Inferior parietal cortex (tissue), 1 donor: ENCODE measurements around the gene CLDN15.
"Not testable (repeated sequence)": the region's sequence is repeated elsewhere in the genome, so short reads cannot be mapped to it uniquely, and the experiment has no call there.

Experiments
- DNase-seq: peaks from one replicate; pipeline ENCODE4 v3.0.0-alpha.2; 2016; ENCODE audit errors: extremely low spot score

The CLDN15 gene

GRCh38 chr7:101237206-101238067, at the start of gene CLDN15:
TSS of gene CLDN15 (minus strand) at chr7:101237802. CDS start at chr7:101237581, 221 bp downstream.
- no peak for DNase-seq

GRCh38 chr7:101287032-101287431, 49.4 kb upstream of the CLDN15 start:
- no peak for DNase-seq

DNA sequence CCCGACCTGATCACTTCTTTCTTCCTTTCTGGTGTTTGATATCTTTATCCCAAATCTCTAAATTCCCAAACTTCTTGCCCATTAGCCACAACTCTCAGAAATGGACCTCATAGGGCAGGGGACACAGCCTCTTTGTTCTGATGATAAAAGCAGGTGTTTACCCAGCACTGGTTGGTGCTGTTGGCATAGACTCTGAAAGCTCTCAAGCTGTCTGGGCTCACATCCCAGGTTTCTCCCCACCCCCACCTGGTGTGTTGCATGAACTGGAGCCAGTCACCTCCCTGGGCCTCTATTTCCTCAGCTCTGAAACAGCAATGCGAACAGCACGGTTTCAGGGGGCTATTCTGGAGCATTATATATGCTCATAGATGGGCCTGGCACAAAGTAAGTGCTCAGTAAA, 48.3 kb upstream of the CLDN15 start:
- DNase-seq: not testable (repeated sequence)

GRCh38 chr7:101285171-101285570, 47.6 kb upstream of the CLDN15 start:
- DNase-seq: no peak

GRCh38 chr7:101280912-101281311, 43.3 kb upstream of the CLDN15 start:
- not testable (repeated sequence) for DNase-seq

DNA sequence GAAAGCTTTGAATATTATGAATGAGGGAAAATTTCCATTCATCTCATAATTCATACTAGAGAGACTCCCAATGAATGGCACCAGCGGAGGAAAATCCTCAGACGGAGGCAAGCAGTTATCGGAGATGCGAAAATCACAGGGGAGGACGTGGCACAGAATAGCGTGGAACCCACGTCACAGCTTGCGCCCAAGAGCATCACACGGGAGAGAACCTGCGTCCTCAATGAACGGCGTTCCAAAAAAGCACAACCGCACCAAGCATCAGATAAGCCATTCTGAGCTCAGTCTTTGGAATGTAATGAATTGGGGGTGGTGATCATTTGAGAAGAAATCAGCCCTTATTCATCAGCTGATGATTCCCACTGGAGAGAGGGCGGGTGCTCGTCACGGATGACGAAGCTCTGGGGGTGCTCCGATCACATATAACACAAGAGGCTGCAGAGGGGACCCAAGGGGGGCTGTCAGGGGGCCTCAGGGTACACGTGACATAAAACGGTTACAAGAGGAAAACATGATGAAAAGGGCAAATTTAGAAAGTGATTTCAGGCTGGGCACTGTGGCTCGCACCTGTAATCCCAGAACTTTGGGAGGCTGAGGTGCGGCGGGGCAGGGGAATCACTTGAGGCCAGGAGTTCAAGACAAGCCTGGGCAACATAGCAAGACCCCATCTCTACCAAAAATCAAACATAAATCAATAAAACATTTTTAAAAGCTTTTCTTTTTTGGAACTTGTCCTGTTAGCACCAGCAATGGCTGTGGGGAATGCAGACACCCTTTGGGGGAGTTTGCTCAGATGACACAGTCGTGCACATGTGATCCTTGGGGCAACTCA, 41.1 kb upstream of the CLDN15 start:
- no peak for DNase-seq

DNA sequence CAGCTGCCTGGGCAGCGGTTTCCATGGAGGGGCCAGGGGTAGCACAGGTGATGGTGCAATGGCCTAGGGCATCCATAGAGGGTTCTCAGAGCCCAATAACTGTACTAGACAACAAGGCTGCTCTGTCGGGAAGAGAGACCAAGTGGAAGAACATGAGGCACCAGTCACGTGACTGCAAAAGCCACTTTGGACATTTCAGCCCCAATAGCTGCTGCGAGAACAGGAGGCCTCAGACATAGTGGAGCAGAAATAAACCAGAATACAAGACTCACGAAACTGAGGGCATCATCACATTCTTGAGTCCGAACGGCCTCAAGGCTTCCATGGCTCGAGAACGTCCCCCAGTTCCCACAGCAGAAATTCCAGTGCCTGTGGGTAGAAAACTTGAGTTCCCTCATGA, 39.6 kb upstream of the CLDN15 start:
- no peak for DNase-seq

DNA sequence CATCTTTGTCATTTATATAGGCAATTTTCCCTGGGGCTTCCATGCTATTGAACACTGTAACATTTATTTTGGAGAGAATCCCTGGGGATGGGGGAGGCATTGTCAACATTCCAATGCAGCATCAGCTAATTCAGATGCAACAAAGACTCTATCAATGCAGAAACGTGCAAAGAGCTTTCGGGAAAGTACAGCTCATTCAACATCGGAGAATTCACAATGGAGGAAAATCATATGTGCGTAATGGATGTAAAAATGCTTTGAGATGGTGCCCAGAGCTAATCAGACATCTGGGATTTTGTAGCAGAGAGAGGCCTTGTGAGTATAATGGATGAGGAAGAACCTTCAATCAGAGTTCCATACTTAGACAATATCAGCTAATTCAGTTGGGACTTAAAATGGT, 35.6 kb upstream of the CLDN15 start:
- peak; percentile 20 for DNase-seq

- peak; percentile 54 for DNase-seq
Measured at GRCh38 chr7:101271021-101271420, 33.4 kb upstream of the CLDN15 start.

DNA sequence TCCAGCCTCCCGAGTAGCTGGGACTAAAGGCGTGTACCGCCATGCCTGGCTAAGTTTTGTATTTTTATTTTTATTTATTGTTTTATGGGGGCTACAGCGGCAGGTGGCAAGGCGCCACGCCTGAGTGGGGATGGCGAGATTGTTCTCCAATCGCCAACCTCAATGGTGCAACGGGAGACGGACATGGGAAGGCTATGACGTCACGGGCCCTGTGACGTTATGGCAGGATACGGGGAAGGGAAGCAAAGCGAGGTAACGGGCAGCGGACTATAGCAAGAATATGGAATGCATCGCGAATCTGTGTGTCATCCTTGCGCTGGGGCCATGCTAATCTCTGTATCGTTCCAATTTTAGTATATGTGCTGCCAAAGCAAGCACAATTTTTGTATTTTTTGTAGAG, 32.1 kb upstream of the CLDN15 start:
- DNase-seq: no peak

DNA sequence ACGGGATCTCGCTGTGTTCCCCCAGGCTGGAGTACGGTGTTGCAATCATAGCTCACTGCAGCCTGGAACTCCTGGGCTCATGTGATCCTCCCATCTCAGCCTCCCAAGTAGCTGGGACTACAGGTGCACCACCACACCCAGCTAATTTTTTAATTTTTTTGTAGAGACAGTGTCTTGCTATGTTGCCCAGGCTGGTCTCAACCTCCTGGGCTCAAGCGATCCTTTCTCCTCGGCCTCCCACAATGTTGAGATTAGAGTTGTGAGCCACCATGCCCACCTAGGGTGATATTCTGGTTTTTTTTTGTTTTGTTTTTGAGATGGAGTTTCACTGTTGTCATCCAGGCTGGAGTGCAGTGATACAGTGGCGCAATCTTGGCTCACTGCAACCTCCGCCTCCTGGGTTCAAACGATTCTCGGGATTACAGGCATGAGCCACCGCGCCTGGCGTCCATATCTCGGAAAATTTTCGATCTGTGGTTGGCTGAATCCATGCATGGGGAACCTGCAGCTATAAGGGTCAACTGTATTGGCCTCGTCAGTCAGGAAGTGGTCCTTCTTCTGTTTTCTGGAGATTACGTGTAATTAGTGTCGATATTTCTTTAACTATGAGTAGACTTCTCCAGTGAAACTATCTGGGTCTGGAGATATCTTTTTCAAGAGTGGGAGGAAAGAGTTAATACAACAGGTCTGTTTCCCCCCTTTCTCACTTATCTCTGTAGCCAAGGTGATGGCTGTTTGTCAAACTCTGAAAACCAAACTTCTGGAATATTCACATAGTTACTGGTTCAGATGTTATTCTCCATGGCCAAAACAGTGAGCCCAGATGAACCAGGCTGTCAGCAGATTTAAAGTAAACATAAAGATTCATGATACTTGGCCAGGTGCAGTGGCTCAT, 28.3 kb upstream of the CLDN15 start:
- no peak for DNase-seq

DNA sequence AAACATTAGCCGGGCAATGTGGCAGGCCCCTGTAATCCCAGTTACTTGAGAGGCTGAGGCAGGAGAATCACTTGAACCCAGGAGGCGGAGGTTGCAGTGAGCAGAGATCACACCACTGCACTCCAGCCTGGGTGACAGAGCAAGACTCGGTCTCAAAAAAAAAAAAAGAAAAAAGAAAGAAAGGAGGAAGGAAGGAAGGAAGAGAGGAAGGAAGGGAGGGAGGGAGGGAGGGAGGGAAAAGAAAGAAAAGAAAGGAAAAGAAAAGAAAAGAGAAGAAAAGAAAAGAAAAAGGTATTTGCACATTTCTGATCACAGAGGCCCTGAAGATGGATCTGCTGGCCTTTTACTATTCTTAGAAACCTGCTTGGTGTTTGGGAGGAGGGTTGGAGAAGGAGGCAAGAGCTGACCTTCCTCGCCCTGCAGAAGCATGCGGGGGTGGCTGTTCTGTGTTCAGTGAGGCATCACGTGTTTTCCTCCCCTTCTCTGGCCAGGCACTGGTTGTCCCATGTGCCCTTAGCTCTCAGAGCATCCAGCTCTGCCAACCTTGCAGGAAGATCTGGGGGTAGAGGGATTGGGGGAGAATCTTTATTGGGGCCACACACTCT, 26.6 kb upstream of the CLDN15 start:
- DNase-seq: not testable (repeated sequence)

DNA sequence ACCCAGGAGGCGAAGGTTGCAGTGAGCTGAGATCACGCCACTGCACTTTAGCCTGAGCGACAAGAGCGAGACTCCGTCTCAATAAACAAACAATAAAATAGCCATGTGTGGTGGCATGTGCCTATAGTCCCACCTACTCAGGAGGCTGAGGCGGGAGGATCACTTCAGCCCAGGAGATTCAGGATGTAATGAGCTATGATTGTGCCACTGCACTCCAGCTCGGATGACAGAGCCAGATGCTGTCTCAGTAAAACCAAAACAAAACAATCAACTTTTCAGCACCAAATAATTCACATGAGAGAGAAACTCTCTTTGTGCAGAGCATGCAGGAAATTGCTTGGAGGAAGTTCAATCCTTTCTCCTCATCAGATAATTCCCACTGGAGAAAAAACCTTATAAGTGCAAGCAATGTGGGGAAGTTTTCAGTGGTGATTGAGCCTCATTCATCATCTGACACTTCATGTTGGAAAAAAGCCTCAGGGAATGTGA, 20.7 kb upstream of the CLDN15 start:
- DNase-seq: no peak

DNA sequence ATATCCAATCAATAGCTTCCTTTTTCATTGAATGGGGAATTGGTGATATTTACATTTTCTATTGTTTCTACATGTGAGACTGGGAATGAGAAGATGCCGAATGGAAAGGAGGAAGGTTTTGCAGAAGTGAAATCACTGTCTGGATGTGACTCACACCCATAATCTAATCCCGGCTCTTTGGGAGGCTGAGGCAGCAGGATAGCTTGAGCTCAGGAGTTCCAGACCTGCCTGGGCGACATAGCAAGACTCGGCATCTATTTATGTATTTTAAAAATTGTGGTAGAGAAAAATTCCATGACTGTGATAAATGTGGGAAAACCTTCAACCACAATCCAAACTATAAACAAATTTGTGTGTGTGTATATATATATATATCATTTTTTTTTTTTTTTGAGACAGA, 18.2 kb upstream of the CLDN15 start:
- no peak for DNase-seq

GRCh38 chr7:101253199-101253598, 15.6 kb upstream of the CLDN15 start:
- not testable (repeated sequence) for DNase-seq

DNA sequence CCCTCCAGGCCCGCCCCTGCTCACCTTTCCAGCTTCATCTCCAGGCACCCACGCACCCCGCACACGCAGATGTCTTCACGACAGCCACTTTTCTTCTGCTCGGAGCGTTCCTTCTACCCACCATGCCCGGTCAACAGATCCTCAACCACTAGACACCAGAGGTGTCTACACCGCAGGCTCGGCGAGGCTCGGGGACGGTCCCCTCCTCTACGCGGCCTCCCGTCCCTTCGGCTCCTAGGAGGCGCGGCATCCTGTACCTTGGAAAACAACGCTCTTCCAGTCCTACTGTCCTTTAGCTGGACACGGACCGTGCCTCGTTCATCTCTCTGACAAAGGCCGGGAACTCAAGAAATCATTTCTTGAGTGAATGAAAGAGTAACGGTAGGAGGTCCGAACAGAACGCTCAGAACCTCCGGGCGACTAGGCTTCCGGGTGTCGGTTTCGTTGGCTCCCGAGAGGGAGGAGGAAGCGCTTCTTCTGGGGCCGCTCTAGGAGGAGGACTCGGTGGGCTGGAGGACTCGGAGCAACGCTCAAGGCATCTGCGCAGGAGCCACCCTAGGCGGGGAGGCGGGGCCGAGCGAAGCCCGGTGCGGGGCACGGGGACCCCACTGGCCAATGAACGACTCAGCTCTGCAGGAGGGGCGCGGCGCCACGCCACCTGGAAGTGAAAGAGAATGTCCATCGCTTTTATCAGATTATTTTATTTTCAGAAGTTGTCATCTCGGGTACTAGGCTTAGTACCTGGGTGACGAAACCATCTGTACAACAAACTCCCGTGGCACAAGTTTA, 14.5 kb upstream of the CLDN15 start:
- DNase-seq: peak; percentile 97

DNA sequence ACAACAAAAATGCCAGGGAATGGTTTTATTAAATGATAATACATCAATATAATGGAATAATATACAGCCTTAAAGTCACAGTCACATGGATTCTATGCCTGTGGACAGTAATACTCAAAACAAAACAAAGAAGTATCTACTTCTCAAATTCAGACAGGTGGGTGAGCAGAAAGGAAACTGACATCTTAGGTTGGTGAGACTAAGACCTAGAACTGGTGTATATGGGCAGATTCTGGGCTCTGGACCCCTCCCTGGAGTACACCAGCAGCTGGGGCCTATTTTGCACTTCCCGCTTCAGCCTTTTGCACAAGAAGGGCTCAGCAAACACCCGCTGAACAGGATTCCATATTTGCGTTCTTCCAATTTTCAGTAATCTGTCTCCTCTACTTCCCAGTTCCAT, 12.7 kb upstream of the CLDN15 start:
- no peak for DNase-seq

GRCh38 chr7:101248276-101248675, 10.7 kb upstream of the CLDN15 start:
- DNase-seq: no peak

- DNase-seq: no peak
Measured at GRCh38 chr7:101245147-101245668, 7.6 kb upstream of the CLDN15 start.
